Renal pelvis (tissue), 12 donors: ENCODE results near the gene ZBTB7A. TPM values are rescaled to one million over a fixed set of nuclear protein-coding genes. Genes with fewer than 3 reads are reported as not detected.

Experiments used
- DNase-seq: peaks from one replicate; pipeline ENCODE4 v3.0.0-alpha.2; 2013
- long read RNA-seq, 16 experiments: transcript quantifications; one replicate each; lab custom pipeline, GENCODE V29; 2026
- polyA plus RNA-seq, 3 donors: library from polyadenylated mRNA; unstranded; fragments of 120-200 nt; gene quantifications; one replicate each; pipeline ENCODE4 v1.2.1, GENCODE V29; 2013; ENCODE audit not compliant: insufficient read length in 3 of 3

The ZBTB7A gene
- polyA plus RNA-seq: 10 to 100 TPM; 11.3 to 12.4 (median 11.9) TPM
- long read RNA-seq, donor 1, full-length matches to known transcripts: 5 of 5 reads
- long read RNA-seq, donor 1, partial matches to known transcripts: 0 of 5 reads
- long read RNA-seq, donor 1, other reads (novel, unspliced or antisense): 0 of 5 reads
- long read RNA-seq, donor 2, full-length matches to known transcripts: 5 of 5 reads
- long read RNA-seq, donor 2, partial matches to known transcripts: 0 of 5 reads
- long read RNA-seq, donor 2, other reads (novel, unspliced or antisense): 0 of 5 reads
- long read RNA-seq, donor 3, full-length matches to known transcripts: 3 of 3 reads
- long read RNA-seq, donor 3, partial matches to known transcripts: 0 of 3 reads
- long read RNA-seq, donor 3, other reads (novel, unspliced or antisense): 0 of 3 reads
- long read RNA-seq, donor 4, full-length matches to known transcripts: 2 of 7 reads
- long read RNA-seq, donor 4, partial matches to known transcripts: 5 of 7 reads
- long read RNA-seq, donor 4, other reads (novel, unspliced or antisense): 0 of 7 reads
- long read RNA-seq, donor 5, full-length matches to known transcripts: 2 of 2 reads
- long read RNA-seq, donor 5, partial matches to known transcripts: 0 of 2 reads
- long read RNA-seq, donor 5, other reads (novel, unspliced or antisense): 0 of 2 reads
- long read RNA-seq, donor 6, full-length matches to known transcripts: 7 of 7 reads
- long read RNA-seq, donor 6, partial matches to known transcripts: 0 of 7 reads
- long read RNA-seq, donor 6, other reads (novel, unspliced or antisense): 0 of 7 reads
- long read RNA-seq, donor 7, full-length matches to known transcripts: 15 of 15 reads
- long read RNA-seq, donor 7, partial matches to known transcripts: 0 of 15 reads
- long read RNA-seq, donor 7, other reads (novel, unspliced or antisense): 0 of 15 reads
- long read RNA-seq, donor 8, full-length matches to known transcripts: 4 of 4 reads
- long read RNA-seq, donor 8, partial matches to known transcripts: 0 of 4 reads
- long read RNA-seq, donor 8, other reads (novel, unspliced or antisense): 0 of 4 reads
- long read RNA-seq, donor 9, full-length matches to known transcripts: 1 of 1 reads
- long read RNA-seq, donor 9, partial matches to known transcripts: 0 of 1 reads
- long read RNA-seq, donor 9, other reads (novel, unspliced or antisense): 0 of 1 reads
- long read RNA-seq, donor 10, full-length matches to known transcripts: 1 of 12 reads
- long read RNA-seq, donor 10, partial matches to known transcripts: 11 of 12 reads
- long read RNA-seq, donor 10, other reads (novel, unspliced or antisense): 0 of 12 reads
- long read RNA-seq, donor 11, full-length matches to known transcripts: 3 of 3 reads
- long read RNA-seq, donor 11, partial matches to known transcripts: 0 of 3 reads
- long read RNA-seq, donor 11, other reads (novel, unspliced or antisense): 0 of 3 reads
- long read RNA-seq, donor 12, full-length matches to known transcripts: 8 of 8 reads
- long read RNA-seq, donor 12, partial matches to known transcripts: 0 of 8 reads
- long read RNA-seq, donor 12, other reads (novel, unspliced or antisense): 0 of 8 reads
- long read RNA-seq, donor 13, full-length matches to known transcripts: 6 of 6 reads
- long read RNA-seq, donor 13, partial matches to known transcripts: 0 of 6 reads
- long read RNA-seq, donor 13, other reads (novel, unspliced or antisense): 0 of 6 reads
- long read RNA-seq, donor 14: 0 reads
- long read RNA-seq, donor 15: 0 reads
- long read RNA-seq, donor 16, full-length matches to known transcripts: 3 of 3 reads
- long read RNA-seq, donor 16, partial matches to known transcripts: 0 of 3 reads
- long read RNA-seq, donor 16, other reads (novel, unspliced or antisense): 0 of 3 reads

GRCh38 chr19:4066682-4067395, at the start of gene ZBTB7A:
Gene ZBTB7A, minus strand, starts transcription at chr19:4066899. Its CDS starts 11,667 bp downstream, at chr19:4055232.
- DNase-seq: peak; percentile 78

DNA sequence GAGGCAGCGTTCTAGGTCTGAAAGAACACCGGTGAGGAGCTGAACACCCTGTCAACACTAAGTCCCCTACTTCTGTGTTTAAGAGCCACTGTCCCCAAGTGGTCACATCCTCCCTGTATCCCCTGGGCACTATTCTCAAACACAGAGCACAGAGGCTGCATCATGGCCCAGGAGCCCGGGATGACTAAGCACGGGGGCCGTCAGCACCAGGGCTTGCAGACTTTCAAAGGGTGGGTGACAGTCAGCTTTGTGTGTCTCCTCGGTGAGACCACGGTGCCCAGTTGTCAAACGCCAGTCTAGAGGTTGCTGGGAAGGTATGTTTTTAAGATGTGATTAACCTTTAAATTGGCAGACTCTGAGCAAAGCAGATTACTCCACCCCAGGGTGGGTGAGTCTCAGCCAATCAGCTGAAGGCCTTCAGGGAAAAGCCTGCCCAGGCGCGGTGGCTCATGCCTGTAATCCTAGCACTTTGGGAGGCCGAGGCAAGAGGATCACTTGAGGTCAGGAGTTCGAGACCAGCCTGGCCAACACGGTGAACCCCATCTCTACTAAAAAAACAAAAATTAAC, 49.2 kb upstream of the ZBTB7A start:
- DNase-seq: no peak

- no peak for DNase-seq
Measured at GRCh38 chr19:4115050-4115817, 48.5 kb upstream of the ZBTB7A start.

DNA sequence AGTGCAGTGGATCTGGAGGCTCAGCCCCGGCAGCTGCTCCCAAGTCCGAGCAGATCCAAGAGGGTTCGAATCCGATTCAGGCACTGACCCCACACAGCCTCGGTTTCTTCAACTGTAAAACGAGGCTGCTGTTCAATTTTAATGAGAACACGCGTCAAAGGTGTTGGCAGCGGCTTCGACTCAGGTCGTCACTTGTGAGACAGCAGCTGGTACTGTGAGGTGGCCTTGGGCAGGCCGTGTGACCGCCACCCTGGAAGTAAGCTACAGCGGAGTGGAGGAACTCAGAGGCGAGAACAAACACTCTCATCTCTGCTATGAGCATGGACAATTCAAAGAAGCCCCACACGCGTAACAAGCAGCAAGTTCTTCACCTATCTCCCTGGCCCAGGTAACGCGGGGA, 47.5 kb upstream of the ZBTB7A start:
- no peak for DNase-seq

DNA sequence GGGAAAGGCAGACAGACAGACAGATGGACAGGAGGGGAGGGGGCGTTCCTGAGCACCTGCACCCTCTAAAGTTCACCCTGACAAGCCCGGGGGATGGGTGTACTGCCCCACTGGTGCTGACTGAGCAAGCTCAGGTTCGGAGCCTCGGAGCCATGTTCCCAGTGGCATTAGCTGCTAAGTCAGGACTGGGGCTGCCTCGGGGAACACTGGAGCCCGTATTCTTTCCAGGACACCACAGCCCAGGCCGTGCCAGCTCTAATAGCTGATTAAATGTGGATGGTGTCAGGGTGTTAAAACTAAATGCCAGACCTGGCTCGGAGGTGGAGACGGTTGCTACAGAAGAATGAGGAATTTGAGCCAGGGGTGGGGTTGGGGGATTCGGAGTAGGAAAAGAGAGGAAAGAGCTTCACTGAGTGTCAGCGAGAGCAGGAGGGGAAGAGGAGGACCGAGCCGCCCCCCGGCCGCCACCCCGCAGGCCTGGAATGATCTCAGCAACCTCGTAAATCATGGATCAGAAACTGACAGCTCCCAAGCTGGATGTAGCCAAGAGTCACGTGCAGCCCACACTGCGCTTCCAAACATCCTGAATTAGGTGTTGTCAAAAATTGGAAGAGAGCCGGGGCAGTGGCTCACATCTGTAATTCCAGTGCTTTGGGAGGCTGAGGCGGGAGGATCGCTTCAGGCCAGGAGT, 46.8 kb upstream of the ZBTB7A start:
- no peak for DNase-seq

DNA sequence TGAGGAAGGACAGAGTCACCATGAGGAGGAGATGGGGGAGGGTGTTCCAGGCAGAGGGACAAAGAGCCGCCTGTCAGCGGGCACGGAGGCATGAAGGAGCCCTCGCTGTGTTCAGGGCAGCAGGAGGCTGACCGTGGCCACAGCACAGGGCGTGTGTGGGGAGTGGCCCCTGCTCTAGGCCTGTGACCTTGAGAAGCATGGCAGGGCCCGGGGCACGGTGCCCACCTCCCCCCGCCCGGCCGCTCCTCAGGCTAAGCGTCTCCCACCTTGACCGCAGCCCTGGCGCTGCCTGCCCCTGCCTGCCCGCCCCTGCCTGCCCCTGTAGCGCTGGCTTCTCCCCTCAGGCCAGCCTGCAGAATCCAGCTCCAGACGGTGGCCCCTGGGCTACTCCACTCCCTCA, 45.7 kb upstream of the ZBTB7A start:
- no peak for DNase-seq

- DNase-seq: no peak
Measured at GRCh38 chr19:4109626-4109945, 42.9 kb upstream of the ZBTB7A start.

GRCh38 chr19:4108767-4109625, 42.3 kb upstream of the ZBTB7A start:
- no peak for DNase-seq

DNA sequence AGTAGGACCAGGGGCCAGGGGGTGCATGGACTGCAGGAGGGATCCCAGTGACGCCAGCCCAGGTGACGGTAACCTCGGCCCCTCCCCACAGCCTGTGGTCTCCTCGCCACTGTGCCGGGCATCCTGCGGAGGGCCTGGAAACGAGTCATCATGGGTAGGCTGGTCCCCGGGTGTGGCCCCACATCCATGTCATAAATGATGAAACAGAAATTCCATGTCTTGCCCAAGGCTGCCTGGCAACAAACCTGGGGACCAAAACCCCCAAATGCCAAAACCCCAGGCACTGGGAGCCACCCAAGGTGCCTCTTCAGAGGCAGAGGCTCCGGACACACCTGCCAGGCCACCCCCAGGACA, 36.4 kb upstream of the ZBTB7A start:
- no peak for DNase-seq

GRCh38 chr19:4102339-4103079, 35.8 kb upstream of the ZBTB7A start:
- no peak for DNase-seq

GRCh38 chr19:4101496-4101770, 34.7 kb upstream of the ZBTB7A start:
- no peak for DNase-seq

GRCh38 chr19:4100647-4101495, 34.2 kb upstream of the ZBTB7A start:
- DNase-seq: no peak

DNA sequence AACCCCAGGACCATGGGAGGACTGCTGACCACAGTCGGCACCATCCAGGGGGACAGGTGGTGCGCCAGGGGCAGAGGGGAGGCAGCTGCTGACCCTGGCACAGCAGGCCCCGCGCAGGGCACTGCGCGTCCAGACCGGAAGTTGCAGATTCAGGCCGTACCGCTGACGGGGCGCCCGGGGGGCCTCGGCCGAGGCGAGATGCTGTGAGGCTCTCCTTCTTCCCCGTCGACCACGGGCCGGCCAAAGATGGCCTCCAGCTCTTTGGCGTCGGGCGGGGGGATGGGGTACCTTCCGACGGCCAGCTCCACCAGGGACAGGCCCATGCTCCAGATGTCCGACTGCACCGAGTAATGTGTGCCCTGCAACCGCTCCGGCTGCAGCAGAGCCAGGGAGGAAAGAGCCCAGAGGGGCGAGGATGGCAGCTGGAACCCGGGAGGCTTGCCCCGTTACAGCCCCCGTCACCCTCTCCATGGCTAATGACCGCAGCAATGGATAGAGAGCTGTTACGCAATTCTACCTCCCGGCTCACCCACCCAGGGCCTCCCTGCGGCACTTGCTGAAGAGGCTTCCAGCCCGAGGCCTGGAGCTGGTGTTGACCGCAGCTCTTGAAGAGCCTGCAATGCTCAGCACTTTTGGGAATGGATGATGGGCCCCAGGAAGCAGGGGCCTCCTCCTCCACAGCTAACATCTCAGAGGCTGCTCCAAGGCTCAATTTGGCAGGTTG, 32.5 kb upstream of the ZBTB7A start:
- no peak for DNase-seq

DNA sequence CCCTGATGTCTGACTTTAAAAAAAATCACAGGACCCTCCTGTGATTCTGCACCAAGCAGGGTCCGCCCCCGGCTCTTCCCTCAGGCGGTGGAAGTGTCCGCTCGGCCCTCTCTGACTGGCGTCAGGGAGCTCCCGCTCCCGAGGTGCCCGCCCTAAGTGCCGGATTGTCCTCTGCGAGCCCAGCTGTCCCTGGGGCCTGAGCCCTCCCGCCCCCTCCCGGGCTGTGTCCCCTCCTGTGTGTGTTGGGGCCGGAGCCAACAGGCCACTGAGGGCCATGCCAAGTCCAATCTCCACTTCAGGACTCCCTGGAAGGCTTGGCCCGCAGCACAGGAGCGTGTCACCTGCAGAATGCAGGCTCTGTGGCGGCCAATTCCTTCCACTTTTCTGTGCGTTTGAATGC, 31.8 kb upstream of the ZBTB7A start:
- DNase-seq: no peak

GRCh38 chr19:4097501-4097900, 30.8 kb upstream of the ZBTB7A start:
- no peak for DNase-seq
